Activated B cell treated with CpG ODN at 0.5 μM for 24 hours (primary cell): ENCODE results near the gene SNX8. TPM values are rescaled to one million over a fixed set of nuclear protein-coding genes. Genes with fewer than 3 reads are reported as not detected.

Experiments used
- ATAC-seq: fragments of 200-7000 bp; cut with Tn5 transposase; one replicate; pipeline ENCODE4 v1.10.0; 2021; ENCODE audit warnings: low read depth, mild to moderate bottlenecking, moderate library complexity
- CTCF ChIA-PET: fragments of 350-600 bp; sonication (Branson Sonifier 250); formaldehyde crosslinking; loops from one replicate; lab custom pipeline; 2021; ENCODE audit warnings: antibody characterized with exemption; lab: Charles Lee
- POLR2A ChIA-PET: fragments of 350-600 bp; sonication (Branson Sonifier 250); formaldehyde crosslinking; loops from one replicate; lab custom pipeline; 2021; ENCODE audit warnings: antibody characterized with exemption; lab: Charles Lee
- DNase-seq: peaks from one replicate; pipeline ENCODE4 v3.0.0; 2022
- H3K27ac Mint-ChIP-seq: one replicate; pipeline ENCODE4 v1.8.0; 2020; ENCODE audit warnings: mixed read lengths
- H3K27me3 Mint-ChIP-seq: one replicate; pipeline ENCODE4 v1.8.0; 2021; ENCODE audit warnings: mixed read lengths
- H3K36me3 Mint-ChIP-seq: one replicate; pipeline ENCODE4 v1.8.0; 2021; ENCODE audit warnings: low read depth, mixed read lengths
- H3K4me1 Mint-ChIP-seq: one replicate; pipeline ENCODE4 v1.8.0; 2021; ENCODE audit warnings: mixed read lengths
- H3K4me3 Mint-ChIP-seq: one replicate; pipeline ENCODE4 v1.8.0; 2020; ENCODE audit warnings: mild to moderate bottlenecking, mixed read lengths
- H3K9me3 Mint-ChIP-seq: one replicate; pipeline ENCODE4 v1.8.0; 2020; ENCODE audit warnings: mixed read lengths
- intact Hi-C: fragments of 100-400 bp; cut with micrococcal nuclease; formaldehyde crosslinking; loops from one replicate; pipeline ENCODE4 v1.15.1; 2024
- total RNA-seq: library from RNA; stranded (reverse); gene quantifications from 2 replicates; pipeline ENCODE4 v1.2.3, GENCODE V29; 2022
- TF ChIP-seq, protein P1 (sequence below): fragments of 200-600 bp; IDR thresholded peaks from one replicate; pipeline ENCODE4 v1.8.0; 2022; ENCODE audit warnings: antibody characterized with exemption, mild to moderate bottlenecking

The SNX8 gene
- total RNA-seq, 1 donor from 2014 or later = 175 TPM

DNA sequence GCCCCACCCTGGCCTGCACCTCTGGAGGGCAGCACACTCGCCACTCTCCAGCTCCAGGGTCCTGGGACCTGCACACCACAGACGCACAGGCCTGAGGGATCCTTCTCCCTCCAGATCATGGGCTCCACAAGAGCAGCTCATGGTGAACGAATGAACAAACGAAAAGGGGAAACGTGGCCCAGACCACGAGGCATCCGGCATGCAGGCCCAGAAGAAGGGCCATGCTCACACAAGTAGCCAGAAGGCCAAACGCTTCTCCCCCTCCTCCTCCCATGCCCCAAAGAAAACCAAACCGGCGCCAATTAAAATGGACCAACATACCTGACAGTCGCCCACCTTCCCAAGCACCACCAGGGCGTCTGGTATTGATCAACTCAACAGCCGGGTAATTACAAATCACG, 111.9 kb downstream of the SNX8 start:
- H3K27me3 Mint-ChIP-seq = no peaks in the 10 kb centered on the region
- no peaks in the 10 kb centered on the region for H3K9me3 Mint-ChIP-seq
- ATAC-seq = no peak
- peaks cover 31% of the 10 kb centered on the region for H3K36me3 Mint-ChIP-seq
- DNase-seq = peak; percentile 4
- CTCF ChIA-PET = interaction anchor here (1.2 kb wide), 1 partner anchor 102 kb away, joined by 3 read pairs; no protein-coding TSS in a partner anchor
- TF ChIP-seq, protein P1, sequence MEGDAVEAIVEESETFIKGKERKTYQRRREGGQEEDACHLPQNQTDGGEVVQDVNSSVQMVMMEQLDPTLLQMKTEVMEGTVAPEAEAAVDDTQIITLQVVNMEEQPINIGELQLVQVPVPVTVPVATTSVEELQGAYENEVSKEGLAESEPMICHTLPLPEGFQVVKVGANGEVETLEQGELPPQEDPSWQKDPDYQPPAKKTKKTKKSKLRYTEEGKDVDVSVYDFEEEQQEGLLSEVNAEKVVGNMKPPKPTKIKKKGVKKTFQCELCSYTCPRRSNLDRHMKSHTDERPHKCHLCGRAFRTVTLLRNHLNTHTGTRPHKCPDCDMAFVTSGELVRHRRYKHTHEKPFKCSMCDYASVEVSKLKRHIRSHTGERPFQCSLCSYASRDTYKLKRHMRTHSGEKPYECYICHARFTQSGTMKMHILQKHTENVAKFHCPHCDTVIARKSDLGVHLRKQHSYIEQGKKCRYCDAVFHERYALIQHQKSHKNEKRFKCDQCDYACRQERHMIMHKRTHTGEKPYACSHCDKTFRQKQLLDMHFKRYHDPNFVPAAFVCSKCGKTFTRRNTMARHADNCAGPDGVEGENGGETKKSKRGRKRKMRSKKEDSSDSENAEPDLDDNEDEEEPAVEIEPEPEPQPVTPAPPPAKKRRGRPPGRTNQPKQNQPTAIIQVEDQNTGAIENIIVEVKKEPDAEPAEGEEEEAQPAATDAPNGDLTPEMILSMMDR = no peak
- peaks cover 15% of the 10 kb centered on the region for H3K4me1 Mint-ChIP-seq
- POLR2A ChIA-PET = interaction anchor here (0.6 kb wide), 1 partner anchor 139 kb away, joined by 6 read pairs; no protein-coding TSS in a partner anchor
- intact Hi-C loops = no loop called here
- no peak overlapping the region for H3K27ac Mint-ChIP-seq
- no peak overlapping the region for H3K4me3 Mint-ChIP-seq

Other genes with a start within 250 kb of the SNX8 start
- gene MAD1L1, start 81.5 kb downstream of the SNX8 start, total RNA-seq = 54.6 and 65.7 TPM in 2 replicates
- gene MRM2, start 72.2 kb downstream of the SNX8 start, total RNA-seq = 35.3 and 36.5 TPM in 2 replicates
- 38.0 and 42.6 TPM in 2 replicates for gene NUDT1, start 72.2 kb downstream of the SNX8 start, total RNA-seq
- gene EIF3B, start 40.4 kb upstream of the SNX8 start, total RNA-seq = 198 and 202 TPM in 2 replicates
- 10.3 and 14.4 TPM in 2 replicates for gene CHST12, start 89.2 kb upstream of the SNX8 start, total RNA-seq
- gene GRIFIN, start 162.0 kb upstream of the SNX8 start, total RNA-seq = not detected in 2 replicates
- 87.4 and 95.8 TPM in 2 replicates for gene LFNG, start 205.3 kb upstream of the SNX8 start, total RNA-seq
- gene BRAT1, start 241.1 kb upstream of the SNX8 start, total RNA-seq = 29.6 and 31.7 TPM in 2 replicates
- 7.5 and 7.7 TPM in 2 replicates for gene IQCE, start 244.5 kb upstream of the SNX8 start, total RNA-seq